HCT116 (cell line): ENCODE measurements around the gene CCDC38. TPM values are rescaled to one million over a fixed set of nuclear protein-coding genes. Genes with fewer than 3 reads are reported as not detected.

Experiments used
- ATAC-seq: fragments of 200-7000 bp; cut with Tn5 transposase; 2 replicates; pipeline ENCODE4 v1.9.1; 2020; ENCODE audit warnings: mild to moderate bottlenecking, moderate library complexity
- BruUV-seq: library from RNA; stranded (reverse); fragments of 400-500 nt; replicated peaks from 2 replicates; lab custom pipeline; 2021; lab: Mats Ljungman, UMichigan
- CTCF ChIA-PET: fragments of 300-600 bp; sonication (Branson Sonifier 250); formaldehyde crosslinking; loops from one replicate; lab custom pipeline; 2021; ENCODE audit warnings: antibody characterized with exemption; lab: Charles Lee
- POLR2A ChIA-PET: fragments of 300-600, 350-600 bp; sonication (Branson Sonifier 250); formaldehyde crosslinking; loops from one replicate; lab custom pipeline; 2021; ENCODE audit warnings: antibody characterized with exemption; lab: Charles Lee
- RAD21 ChIA-PET, 2 experiments: fragments of 300-600 bp; sonication (Branson Sonifier 250); formaldehyde crosslinking; loops; one replicate each; lab custom pipeline; 2023; ENCODE audit warnings: low total read pairs in 2 of 2; ENCODE audit not compliant: uncharacterized antibody in 2 of 2, unreplicated experiment in 2 of 2, low non-redundant PET in 1 of 2; lab: Charles Lee
- DNase-seq: peaks from one replicate; pipeline ENCODE4 v3.0.0-alpha.2; 2010; ENCODE audit warnings: low read depth, low spot score
- H2AFZ ChIP-seq: fragments of 200-600 bp; shearing (Covaris generic), sonication (generic); 2 replicates; pipeline ENCODE4 v1.6.1; 2017; ENCODE audit warnings: low read depth, mixed run types, mixed read lengths, antibody characterized with exemption, low read length; ENCODE audit not compliant: poor library complexity, severe bottlenecking
- H3K27ac ChIP-seq: 2 replicates; pipeline ENCODE4 v1.5.1; 2012; ENCODE audit warnings: low read depth, low read length
- H3K27me3 ChIP-seq: fragments of 200-600 bp; sonication (generic); 2 replicates; pipeline ENCODE4 v1.6.1; 2016; ENCODE audit warnings: mixed run types, low read length, mixed read lengths; ENCODE audit not compliant: insufficient read depth
- H3K36me3 ChIP-seq, 2 experiments: fragments of 200-500 bp in 1 of 2; fragments of 200-600 bp in 1 of 2; sonication (Bioruptor generic) in 1 of 2; sonication (generic) in 1 of 2; 2 replicates each; pipeline versions ENCODE4 v1.5.1 to v1.6.1; 2014 to 2016; ENCODE audit warnings: low read length in 2 of 2, inconsistent platforms in 1 of 2, mixed read lengths in 1 of 2, mixed run types in 1 of 2; ENCODE audit not compliant: insufficient read depth in 2 of 2, control insufficient read depth in 1 of 2
- H3K4me1 ChIP-seq, 2 experiments: fragments of 200-600 bp in 1 of 2; sonication (generic) in 1 of 2; 2 replicates each; pipeline versions ENCODE4 v1.5.1 to v1.6.1; 2012 to 2017; ENCODE audit warnings: low read length in 2 of 2, inconsistent platforms in 1 of 2, mild to moderate bottlenecking in 1 of 2, mixed read lengths in 1 of 2, mixed run types in 1 of 2, moderate library complexity in 1 of 2; ENCODE audit not compliant: insufficient read depth in 2 of 2, control insufficient read depth in 1 of 2
- H3K4me2 ChIP-seq: fragments of 200-600 bp; sonication (generic); 2 replicates; pipeline ENCODE4 v1.6.1; 2017; ENCODE audit warnings: mixed run types, low read length, mixed read lengths
- H3K4me3 ChIP-seq, 2 experiments: fragments of 200-600 bp in 1 of 2; sonication (generic) in 1 of 2; replicated peaks in 1 of 2; 2 replicates each; pipeline ENCODE4 v1.5.1; 2011 to 2016; ENCODE audit warnings: low read length in 2 of 2, control low read depth in 1 of 2, low read depth in 1 of 2, mild to moderate bottlenecking in 1 of 2, mixed read lengths in 1 of 2, mixed run types in 1 of 2
- H3K79me2 ChIP-seq: fragments of 200-600 bp; sonication (generic); 2 replicates; pipeline ENCODE4 v1.6.1; 2017; ENCODE audit warnings: mild to moderate bottlenecking, mixed run types, low read length, moderate library complexity, mixed read lengths; ENCODE audit not compliant: insufficient read depth
- H3K9ac ChIP-seq: fragments of 200-600 bp; sonication (generic); 2 replicates; pipeline ENCODE4 v1.6.1; 2016; ENCODE audit warnings: low read length, mixed read lengths
- H3K9me2 ChIP-seq: fragments of 200-600 bp; sonication (generic), shearing (Covaris generic); 2 replicates; pipeline ENCODE4 v1.6.1; 2017; ENCODE audit warnings: mixed run types, mild to moderate bottlenecking, moderate library complexity; ENCODE audit not compliant: insufficient read depth
- H3K9me3 ChIP-seq, 2 experiments: fragments of 200-500 bp in 1 of 2; fragments of 200-600 bp in 1 of 2; sonication (Bioruptor generic) in 1 of 2; sonication (generic) in 1 of 2; 2 replicates each; pipeline ENCODE4 v1.6.1; 2014 to 2017; ENCODE audit warnings: low read length in 2 of 2, mixed read lengths in 2 of 2, inconsistent platforms in 1 of 2, low read depth in 1 of 2, mild to moderate bottlenecking in 1 of 2, mixed run types in 1 of 2, moderate library complexity in 1 of 2; ENCODE audit not compliant: control insufficient read depth in 1 of 2, insufficient read depth in 1 of 2
- H4K20me1 ChIP-seq: fragments of 200-600 bp; sonication (generic), shearing (Covaris generic); 2 replicates; pipeline ENCODE4 v1.6.1; 2017; ENCODE audit warnings: mixed run types, mild to moderate bottlenecking, moderate library complexity; ENCODE audit not compliant: insufficient read depth
- CBX3 ChIP-seq: IDR thresholded peaks from 2 replicates; pipeline ENCODE4 v1.6.1; 2012; ENCODE audit warnings: low read depth
- EZH2phosphoT487 ChIP-seq: fragments of 200-600 bp; IDR thresholded peaks from 2 replicates; pipeline ENCODE4 v1.6.1; 2018; ENCODE audit warnings: antibody characterized with exemption, borderline replicate concordance
- POLR2A ChIP-seq: IDR thresholded peaks from 2 replicates; pipeline ENCODE4 v1.7.0; 2011; ENCODE audit warnings: borderline replicate concordance; ENCODE audit not compliant: insufficient read depth, insufficient read length; ENCODE audit errors: extremely low read depth
- POLR2AphosphoS5 ChIP-seq: IDR thresholded peaks from 2 replicates; pipeline ENCODE4 v1.6.1; 2011; ENCODE audit warnings: mild to moderate bottlenecking, low read depth, low read length, moderate library complexity
- RAD21 ChIP-seq: IDR thresholded peaks from 2 replicates; pipeline ENCODE4 v1.6.1; 2012; ENCODE audit warnings: low read depth, mild to moderate bottlenecking
- SIN3A ChIP-seq: IDR thresholded peaks from 2 replicates; pipeline ENCODE4 v1.6.1; 2012; ENCODE audit warnings: low read depth
- SRF ChIP-seq: IDR thresholded peaks from 2 replicates; pipeline ENCODE4 v1.6.1; 2012; ENCODE audit warnings: low read depth
- TCF7L2 ChIP-seq: IDR thresholded peaks from 2 replicates; pipeline ENCODE4 v1.7.0; 2011; ENCODE audit warnings: borderline replicate concordance, inconsistent platforms; ENCODE audit not compliant: insufficient read depth, insufficient read length; ENCODE audit errors: extremely low read depth
- YY1 ChIP-seq: IDR thresholded peaks from 2 replicates; pipeline ENCODE4 v1.6.1; 2011; ENCODE audit warnings: low read length, low read depth, moderate library complexity, mild to moderate bottlenecking; ENCODE audit not compliant: insufficient replicate concordance; ENCODE audit errors: extremely low read depth
- ZBTB33 ChIP-seq: IDR thresholded peaks from 2 replicates; pipeline ENCODE4 v1.6.1; 2011; ENCODE audit warnings: mild to moderate bottlenecking, low read length, moderate library complexity; ENCODE audit not compliant: insufficient replicate concordance; ENCODE audit errors: extremely low read depth
- ZFX ChIP-seq: fragments of 450-650 bp; IDR thresholded peaks from 2 replicates; pipeline ENCODE4 v1.6.1; 2017
- ZNF274 ChIP-seq: fragments of 200-500 bp; sonication (Bioruptor generic); IDR thresholded peaks from 2 replicates; pipeline ENCODE4 v1.6.1; 2014; ENCODE audit warnings: mild to moderate bottlenecking, low read depth, low read length, inconsistent platforms
- intact Hi-C: fragments of 100-400 bp; cut with micrococcal nuclease; formaldehyde crosslinking; loops from 2 replicates; pipeline ENCODE4 v1.10.0; 2022
- total RNA-seq: library from RNA; stranded (reverse); gene quantifications from one replicate; pipeline ENCODE4 v1.2.1, GENCODE V29; 2021; ENCODE audit not compliant: unreplicated experiment
- TF ChIP-seq, protein P1 (sequence below): IDR thresholded peaks from 2 replicates; pipeline ENCODE4 v1.6.1; 2012
- TF ChIP-seq, protein P2 (sequence below), 3 experiments: fragments of 200-600 bp in 1 of 3; sonication (generic) in 1 of 3; IDR thresholded peaks in 2 of 3; conservative IDR thresholded peaks in 1 of 3; 2 replicates each; pipeline ENCODE4 v1.5.1; 2012 to 2017; ENCODE audit warnings: low read depth in 2 of 3, low read length in 2 of 3, antibody characterized with exemption in 1 of 3, borderline replicate concordance in 1 of 3, control low read depth in 1 of 3, mild to moderate bottlenecking in 1 of 3, mixed read lengths in 1 of 3, mixed run types in 1 of 3, moderate library complexity in 1 of 3; ENCODE audit not compliant: insufficient read depth in 1 of 3
- TF ChIP-seq, protein P3 (sequence below): IDR thresholded peaks from 2 replicates; pipeline ENCODE4 v1.6.1; 2012

CCDC38 gene
- total RNA-seq, 1 experiment from 2014 or later, result 0.27 TPM

GRCh38 chr12:95896846-95897245, 45.6 kb downstream of the CCDC38 start:
- RAD21 ChIA-PET, result no interaction called here
- Histone ChIP-seq H3K36me3 (no peaks in the 10 kb centered on the region), H3K4me3 (no peak overlapping the region), H3K4me1 (no peaks in the 10 kb centered on the region), H3K79me2 (no peaks in the 10 kb centered on the region)
- no peak for TF ChIP-seq ZFX
- TF ChIP-seq, protein P1, sequence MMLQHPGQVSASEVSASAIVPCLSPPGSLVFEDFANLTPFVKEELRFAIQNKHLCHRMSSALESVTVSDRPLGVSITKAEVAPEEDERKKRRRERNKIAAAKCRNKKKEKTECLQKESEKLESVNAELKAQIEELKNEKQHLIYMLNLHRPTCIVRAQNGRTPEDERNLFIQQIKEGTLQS, result no peak
- TF ChIP-seq RAD21, result no peak
- no peak for TF ChIP-seq ZBTB33
- TF ChIP-seq EZH2phosphoT487, result no peak
- no peak for TF ChIP-seq YY1
- no peak for TF ChIP-seq SIN3A
- TF ChIP-seq, all 23 proteins: peak for 0
- no peaks in the 10 kb centered on the region for H3K9me3 ChIP-seq
- POLR2A ChIA-PET, result interaction anchor here (0.5 kb wide), 1 partner anchor 774 kb away, joined by 3 read pairs; no protein-coding TSS in a partner anchor
- H3K4me2 ChIP-seq, result no peak overlapping the region
- H3K9me2 ChIP-seq, result no peaks in the 10 kb centered on the region
- intact Hi-C loops, result no loop called here
- no peaks in the 10 kb centered on the region for H4K20me1 ChIP-seq
- no peak overlapping the region for H3K9ac ChIP-seq
- ATAC-seq (no peak), DNase-seq (no peak)
- CTCF ChIA-PET, result interaction anchor here (1.5 kb wide), 1 partner anchor 21 kb away, joined by 4 read pairs; no protein-coding TSS in a partner anchor
- no peak overlapping the region for H2AFZ ChIP-seq
- no peak overlapping the region for H3K27ac ChIP-seq
- BruUV-seq, result no TSS peak
- H3K27me3 ChIP-seq, result no peaks in the 10 kb centered on the region

GRCh38 chr12:95890958-95891357, 51.5 kb downstream of the CCDC38 start:
- TF ChIP-seq YY1, result no peak
- no peak for TF ChIP-seq CBX3
- no peak for TF ChIP-seq ZNF274
- TF ChIP-seq TCF7L2, result no peak
- TF ChIP-seq SIN3A, result no peak
- TF ChIP-seq POLR2AphosphoS5, result no peak
- TF ChIP-seq, protein P2, sequence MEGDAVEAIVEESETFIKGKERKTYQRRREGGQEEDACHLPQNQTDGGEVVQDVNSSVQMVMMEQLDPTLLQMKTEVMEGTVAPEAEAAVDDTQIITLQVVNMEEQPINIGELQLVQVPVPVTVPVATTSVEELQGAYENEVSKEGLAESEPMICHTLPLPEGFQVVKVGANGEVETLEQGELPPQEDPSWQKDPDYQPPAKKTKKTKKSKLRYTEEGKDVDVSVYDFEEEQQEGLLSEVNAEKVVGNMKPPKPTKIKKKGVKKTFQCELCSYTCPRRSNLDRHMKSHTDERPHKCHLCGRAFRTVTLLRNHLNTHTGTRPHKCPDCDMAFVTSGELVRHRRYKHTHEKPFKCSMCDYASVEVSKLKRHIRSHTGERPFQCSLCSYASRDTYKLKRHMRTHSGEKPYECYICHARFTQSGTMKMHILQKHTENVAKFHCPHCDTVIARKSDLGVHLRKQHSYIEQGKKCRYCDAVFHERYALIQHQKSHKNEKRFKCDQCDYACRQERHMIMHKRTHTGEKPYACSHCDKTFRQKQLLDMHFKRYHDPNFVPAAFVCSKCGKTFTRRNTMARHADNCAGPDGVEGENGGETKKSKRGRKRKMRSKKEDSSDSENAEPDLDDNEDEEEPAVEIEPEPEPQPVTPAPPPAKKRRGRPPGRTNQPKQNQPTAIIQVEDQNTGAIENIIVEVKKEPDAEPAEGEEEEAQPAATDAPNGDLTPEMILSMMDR (IDR thresholded peaks at IDR 0.05 in 2 of 3, conservative IDR thresholded peaks at IDR 0.05 in 1 of 3; ENCODE audit: borderline replicate concordance in 1 of 3, insufficient read depth in 1 of 3, low read depth in 2 of 3, low read length in 2 of 3), result no peak
- no peak for TF ChIP-seq POLR2A
- TF ChIP-seq SRF, result no peak
- TF ChIP-seq, protein P3, sequence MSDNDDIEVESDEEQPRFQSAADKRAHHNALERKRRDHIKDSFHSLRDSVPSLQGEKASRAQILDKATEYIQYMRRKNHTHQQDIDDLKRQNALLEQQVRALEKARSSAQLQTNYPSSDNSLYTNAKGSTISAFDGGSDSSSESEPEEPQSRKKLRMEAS, result no peak
- Histone ChIP-seq H3K27ac (no peak overlapping the region), H2AFZ (no peak overlapping the region), H3K4me1 (no peaks in the 10 kb centered on the region), H3K9ac (no peak overlapping the region), H3K36me3 (no peaks in the 10 kb centered on the region), H3K27me3 (no peaks in the 10 kb centered on the region), H3K9me2 (no peaks in the 10 kb centered on the region), H4K20me1 (no peaks in the 10 kb centered on the region), H3K9me3 (no peaks in the 10 kb centered on the region), H3K79me2 (no peaks in the 10 kb centered on the region), H3K4me3 (no peak overlapping the region), H3K4me2 (no peak overlapping the region)
- intact Hi-C loops, result no loop called here
- no peak for ATAC-seq
- no TSS peak for BruUV-seq
- no peak for DNase-seq
- ChIA-PET CTCF (no interaction called here), RAD21 (no interaction called here), POLR2A (no interaction called here)
